ENCODE results near the gene OPRD1.
"Not testable (repeated sequence)": the region's sequence is repeated elsewhere in the genome, so short reads cannot be mapped to it uniquely, and the experiment has no call there.

Gene OPRD1

DNA sequence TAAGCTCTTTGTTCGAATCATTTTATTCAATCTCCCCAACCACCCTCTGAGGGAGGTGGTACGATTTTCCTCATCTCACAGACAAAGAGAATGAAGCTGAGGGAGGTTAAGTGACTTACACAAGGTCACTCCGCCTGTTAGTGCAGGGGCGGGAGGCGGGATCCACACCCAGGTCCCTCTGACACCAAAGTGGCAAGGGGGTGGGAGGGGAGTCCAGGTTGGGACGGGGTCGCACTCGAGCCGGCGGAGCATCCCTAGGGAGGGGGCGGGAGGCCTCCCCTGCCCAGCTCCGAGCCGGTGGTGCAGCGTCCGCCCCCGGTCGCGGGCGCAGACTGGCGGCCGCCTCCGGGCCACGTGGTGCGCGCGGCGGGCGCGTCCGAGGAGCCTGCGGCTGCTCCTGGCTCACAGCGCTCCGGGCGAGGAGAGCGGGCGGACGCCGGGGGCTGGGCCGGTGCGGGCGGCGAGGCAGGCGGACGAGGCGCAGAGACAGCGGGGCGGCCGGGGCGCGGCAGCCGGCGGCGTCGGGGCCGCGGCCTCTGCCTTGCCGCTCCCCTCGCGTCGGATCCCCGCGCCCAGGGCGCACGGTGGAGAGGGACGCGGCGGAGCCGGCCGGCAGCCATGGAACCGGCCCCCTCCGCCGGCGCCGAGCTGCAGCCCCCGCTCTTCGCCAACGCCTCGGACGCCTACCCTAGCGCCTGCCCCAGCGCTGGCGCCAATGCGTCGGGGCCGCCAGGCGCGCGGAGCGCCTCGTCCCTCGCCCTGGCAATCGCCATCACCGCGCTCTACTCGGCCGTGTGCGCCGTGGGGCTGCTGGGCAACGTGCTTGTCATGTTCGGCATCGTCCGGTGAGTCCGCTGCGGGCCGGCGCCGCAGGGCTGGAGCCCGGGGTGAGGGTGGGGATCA lies at the start of gene OPRD1:
TSS of gene OPRD1 (plus strand) at position 405 of the 903 bp plus-strand sequence. CDS start at position 619, 214 bp downstream.
- DNase-seq (ENCODE audit: low read depth), result no peak

DNA sequence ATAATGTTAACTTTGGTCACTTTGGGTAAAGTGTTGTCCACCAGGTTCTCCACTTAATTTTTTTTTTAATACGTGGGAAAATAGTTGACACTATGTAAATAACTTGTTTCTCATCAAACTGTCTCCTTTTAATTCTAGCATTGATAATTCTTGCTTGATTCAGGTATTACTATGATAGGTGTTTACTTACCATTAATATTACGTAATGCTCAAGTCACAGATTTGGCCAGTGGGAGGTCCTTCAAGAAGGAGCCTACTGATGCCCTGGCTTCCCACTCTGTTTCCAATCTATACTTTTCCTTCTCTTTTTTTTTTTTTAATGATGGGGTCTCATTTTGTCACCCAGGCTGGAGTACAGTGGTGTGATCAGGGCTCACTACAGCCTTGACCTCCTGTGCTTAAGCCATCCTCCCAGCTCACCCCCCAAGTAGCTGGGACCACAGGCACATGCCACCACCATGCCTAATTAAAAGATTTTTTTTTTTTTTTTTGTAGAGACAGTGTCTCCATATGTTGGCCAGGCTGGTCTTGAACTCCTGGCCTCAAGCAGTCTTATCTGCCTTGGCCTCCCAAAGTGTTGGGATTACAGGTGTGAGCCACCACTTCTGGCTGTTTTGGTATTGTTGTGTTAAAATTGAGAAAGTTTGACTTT lies 45.3 kb upstream of the OPRD1 start:
- DNase-seq (ENCODE audit: low read depth), result no peak

DNA sequence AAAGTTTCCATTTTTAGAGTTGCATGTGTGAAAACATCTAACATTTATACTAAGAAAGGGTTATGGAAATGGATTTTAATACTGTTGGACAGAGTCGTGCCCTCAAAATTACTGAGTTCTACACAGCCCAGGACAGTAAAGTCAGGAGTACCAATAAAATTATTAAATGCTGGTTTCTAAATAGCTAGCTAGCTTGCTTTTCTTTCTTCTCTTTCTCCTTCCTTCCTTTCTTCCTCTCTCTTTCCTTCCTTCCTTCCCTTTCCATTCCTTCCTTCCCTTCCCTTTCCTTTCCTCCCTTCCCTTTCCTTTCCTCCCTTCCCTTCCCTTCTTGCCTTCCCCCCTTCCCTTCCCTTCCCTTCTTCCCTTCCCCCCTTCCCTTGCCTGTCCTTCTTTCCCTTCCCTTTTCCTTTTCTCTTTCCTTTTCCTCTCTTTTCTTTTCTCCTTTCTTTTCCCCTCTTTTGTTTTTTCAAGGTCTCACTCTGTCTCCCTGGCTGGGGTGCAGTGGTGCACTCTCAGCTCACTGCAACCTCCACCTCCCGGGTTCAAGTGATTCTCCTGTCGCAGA lies 41.3 kb upstream of the OPRD1 start:
- DNase-seq (ENCODE audit: low read depth), result no peak

DNA sequence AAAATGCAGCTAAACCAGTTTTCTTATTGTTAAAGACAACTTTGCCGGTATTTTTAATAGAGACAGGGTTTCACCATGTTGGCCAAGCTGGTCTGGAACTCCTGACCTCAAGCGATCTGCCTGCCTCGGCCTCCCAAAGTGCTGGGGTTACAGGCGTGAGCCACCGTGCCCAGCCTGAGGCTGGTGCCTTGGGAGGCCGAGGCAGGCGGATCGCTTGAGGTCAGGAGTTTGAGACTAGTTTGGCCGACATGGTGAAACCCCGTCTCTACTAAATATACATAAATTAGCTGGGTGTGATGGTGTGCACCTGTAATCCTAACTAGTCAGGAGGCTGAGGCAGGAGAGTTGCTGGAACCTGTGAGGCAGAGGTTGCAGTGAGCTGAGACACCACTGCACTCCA lies 40.0 kb upstream of the OPRD1 start:
- DNase-seq (ENCODE audit: low read depth), result not testable (repeated sequence)

DNA sequence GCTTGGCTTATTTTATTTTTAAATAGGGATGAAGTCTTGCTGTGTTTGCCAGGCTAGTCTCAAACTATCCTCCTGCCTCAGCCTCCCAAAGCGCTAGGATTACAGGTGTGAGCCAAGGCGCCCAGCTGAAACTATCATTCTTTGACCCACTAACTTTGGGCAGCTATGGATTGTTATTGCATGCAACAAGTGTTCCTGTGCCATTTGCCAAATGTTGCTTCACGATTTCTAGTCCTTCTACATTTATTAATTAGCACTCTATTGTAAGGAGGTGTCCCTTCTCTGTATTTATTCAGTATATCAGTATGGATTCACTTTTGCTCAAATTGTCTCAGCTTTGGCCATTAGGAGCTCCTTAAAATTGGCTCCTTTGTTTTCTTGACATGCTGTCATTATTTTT lies 38.9 kb upstream of the OPRD1 start:
- no peak for DNase-seq (ENCODE audit: low read depth)

DNA sequence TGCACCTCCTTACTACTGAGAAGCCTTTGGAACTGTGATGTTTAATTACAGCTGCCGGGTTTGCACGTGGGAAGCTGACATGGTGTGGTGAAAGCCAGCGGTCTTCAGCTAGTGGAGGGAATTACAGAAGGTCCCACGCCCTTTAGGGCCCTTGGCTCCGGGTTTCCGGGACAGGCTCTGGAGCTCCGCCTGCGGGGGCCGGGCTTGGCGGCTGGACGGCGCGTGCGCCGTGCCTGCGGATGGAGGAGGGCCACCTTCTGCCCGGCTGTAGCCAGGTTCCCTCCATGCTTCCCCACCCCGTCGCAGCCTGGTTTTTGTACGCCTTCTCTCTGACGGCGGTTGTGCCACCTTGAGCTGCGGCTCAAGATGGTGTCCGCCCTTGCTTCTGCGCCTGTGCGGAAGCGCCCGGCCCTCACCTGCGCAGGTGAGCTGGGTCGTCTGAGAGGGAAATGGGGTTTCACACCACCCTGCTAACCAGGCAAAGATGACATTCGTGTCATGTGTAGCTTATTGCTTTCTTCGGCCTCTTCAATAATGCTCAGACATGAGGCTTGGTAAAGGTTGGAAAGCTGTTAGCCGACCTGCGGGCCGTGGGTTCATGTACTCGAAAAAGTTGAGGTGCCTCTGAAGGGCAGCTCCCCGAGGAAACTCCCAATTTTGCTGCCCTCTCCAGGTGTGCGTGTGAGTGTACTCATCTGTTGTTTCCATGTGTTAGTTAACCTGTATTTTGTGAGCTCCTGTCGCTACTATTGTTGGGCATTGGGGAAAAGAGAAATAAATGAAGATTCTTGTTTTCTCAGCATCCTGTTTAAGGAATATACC lies 36.6 kb upstream of the OPRD1 start:
- peak; percentile 65 for DNase-seq (ENCODE audit: low read depth)

DNA sequence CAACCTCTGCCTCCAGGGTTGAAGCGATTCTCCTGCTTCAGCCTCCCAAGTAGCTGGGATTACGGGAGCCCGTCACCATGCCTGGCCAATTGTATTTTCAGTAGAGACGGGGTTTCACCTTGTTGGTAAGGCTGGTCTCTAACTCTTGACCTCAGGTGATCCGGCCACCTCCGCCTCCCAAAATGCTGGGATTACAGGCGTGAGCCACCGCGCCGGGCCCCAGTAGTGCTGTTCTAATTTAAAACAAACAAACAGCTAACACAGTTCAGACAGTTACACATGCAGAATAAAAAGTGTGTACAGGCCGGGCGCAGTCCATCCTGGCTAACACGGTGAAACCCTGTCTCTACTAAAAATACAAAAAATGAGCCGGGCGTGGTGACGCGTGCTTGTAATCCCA lies 35.6 kb upstream of the OPRD1 start:
- no peak for DNase-seq (ENCODE audit: low read depth)

DNA sequence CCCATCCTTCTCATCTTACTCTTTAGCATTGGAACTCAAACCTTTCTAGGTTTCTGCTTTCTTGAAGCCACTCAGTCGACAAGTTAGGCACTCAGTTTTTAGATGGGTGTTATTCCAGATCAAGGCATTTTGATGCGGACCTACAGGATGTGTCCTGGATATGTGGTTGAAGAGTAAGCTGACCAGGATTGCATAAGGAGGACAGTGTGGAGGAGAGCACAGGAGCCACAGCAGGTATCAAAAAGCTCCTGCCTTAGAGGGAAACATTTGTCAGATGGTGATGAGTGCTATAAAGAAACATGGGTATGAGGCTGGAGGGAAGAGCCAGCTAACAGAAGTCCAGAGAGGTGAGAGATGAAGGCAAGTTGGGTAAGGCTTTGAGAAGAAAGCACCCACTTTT lies 33.9 kb upstream of the OPRD1 start:
- DNase-seq (ENCODE audit: low read depth), result no peak

DNA sequence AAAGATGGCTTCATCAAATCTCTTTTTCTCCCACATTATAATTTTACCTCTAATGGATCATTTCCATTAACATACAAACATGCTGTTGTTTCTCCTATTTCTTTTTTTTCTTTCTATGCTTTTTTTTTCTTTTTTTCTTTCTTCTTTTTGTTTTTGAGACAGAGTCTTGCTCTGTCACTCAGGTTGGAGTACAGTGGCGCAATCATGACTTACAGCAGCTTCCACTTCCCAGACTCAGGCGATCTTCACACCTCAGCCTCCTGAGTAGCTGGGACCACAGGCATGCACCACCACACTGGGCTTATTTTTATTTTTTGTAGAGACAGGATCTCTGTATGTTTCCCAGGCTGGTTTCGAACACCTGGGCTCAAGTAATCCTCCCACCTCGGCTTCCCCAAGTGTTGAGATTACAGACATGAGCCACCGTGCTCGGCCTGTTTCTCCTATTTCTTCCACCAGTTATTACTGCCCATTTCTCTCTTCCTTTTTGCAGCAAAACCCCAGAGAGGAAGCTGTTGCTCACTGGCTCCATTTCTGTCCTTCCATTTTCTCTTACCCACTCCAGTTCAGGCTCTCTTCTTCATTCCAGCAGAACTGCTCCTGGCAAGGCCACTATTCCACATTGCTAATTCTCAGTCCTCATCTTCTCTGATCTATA lies 32.1 kb upstream of the OPRD1 start:
- no peak for DNase-seq (ENCODE audit: low read depth)

DNA sequence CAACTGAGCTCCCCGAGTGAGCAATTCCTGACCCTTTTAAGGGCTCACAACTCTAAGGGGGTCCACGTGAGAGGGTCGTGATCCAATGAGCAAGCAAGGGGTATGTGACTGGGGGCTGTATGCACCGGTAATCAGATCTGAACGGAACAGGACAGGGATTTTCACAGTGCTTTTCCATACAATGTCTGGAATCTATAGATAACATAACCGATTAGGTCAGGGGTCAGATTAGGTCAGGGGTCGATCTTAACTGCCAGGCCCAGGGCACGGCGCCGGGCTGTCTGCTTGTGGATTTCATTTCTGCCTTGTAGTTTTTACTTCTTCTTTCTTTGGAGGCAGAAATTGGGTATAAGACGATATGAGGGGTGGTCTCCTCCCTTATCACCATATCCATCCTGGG lies 30.7 kb upstream of the OPRD1 start:
- no peak for DNase-seq (ENCODE audit: low read depth)

DNA sequence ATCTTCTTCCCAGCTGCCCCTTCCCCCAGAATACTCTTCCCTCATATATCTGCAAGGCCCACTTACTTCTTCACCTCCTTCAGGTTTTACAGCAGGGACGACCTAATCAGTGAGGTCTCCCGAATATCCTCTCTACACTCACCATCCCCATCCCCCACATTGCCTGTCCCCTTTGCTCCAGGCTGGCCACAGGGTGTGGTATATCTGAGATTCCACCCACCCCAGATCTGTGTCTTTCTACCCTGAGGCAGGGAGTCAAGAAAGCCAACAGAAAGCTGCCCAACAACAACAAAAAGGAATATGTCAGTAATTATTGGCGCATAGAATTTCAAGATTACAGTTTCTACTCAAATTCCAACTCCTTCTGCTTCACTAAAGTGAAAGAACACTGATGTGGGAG lies 30.0 kb upstream of the OPRD1 start:
- DNase-seq (ENCODE audit: low read depth), result peak; percentile 27

DNA sequence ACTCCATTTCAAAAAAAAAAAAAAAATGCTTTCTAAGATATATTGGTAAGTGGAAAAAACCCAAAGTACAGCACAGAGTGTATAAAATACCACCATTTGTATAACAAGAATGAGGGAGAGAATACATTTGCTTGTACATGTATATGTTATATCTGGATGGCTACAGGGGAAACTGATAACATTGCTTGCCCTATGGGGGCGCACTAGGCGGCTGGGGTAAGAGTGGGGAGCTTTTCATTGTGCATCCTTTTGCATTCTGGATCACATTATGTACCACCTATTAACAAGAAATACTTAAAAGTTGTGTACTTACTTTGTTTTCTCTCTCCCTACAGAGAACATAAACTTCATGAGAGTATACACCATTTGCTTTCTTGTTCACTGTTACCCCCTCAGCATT lies 28.6 kb upstream of the OPRD1 start:
- DNase-seq (ENCODE audit: low read depth), result no peak

DNA sequence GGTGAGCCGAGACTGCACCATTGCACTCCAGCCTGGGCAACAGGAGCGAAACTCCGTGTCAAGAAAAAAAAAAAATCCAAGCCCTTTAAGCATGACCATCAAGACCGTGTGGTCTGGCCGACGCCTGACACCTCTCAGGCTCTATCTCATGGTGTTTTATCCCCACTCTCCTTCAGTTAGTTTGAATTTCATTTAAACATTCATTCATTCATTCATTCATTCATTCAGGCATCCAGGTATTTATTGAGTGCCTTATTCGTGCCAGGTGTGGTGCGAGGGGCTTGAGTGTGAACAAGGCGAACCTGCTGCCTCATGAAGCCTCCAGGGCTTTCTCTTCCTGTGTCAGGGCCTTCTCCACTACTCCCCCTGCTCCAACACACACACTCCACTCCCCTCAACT lies 22.6 kb upstream of the OPRD1 start:
- DNase-seq (ENCODE audit: low read depth), result no peak

DNA sequence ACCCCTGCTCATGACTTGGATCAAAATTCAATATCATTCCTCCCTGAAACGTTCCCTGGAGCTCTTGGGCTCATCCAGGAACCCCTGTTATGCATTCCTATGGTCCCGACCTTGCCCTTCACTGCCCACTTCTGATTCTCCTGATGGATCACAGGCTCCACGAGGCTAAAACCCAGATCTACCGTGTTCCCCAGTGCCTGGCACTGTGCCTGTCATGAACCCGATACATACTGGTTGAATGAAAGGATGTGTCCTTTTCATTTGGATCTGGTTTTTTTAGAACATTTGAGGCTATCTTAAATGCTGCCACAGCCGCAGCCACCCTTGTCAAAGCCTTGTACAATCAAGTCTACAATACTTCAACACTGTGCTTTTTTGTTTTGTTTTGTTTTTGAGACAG lies 22.2 kb upstream of the OPRD1 start:
- no peak for DNase-seq (ENCODE audit: low read depth)

DNA sequence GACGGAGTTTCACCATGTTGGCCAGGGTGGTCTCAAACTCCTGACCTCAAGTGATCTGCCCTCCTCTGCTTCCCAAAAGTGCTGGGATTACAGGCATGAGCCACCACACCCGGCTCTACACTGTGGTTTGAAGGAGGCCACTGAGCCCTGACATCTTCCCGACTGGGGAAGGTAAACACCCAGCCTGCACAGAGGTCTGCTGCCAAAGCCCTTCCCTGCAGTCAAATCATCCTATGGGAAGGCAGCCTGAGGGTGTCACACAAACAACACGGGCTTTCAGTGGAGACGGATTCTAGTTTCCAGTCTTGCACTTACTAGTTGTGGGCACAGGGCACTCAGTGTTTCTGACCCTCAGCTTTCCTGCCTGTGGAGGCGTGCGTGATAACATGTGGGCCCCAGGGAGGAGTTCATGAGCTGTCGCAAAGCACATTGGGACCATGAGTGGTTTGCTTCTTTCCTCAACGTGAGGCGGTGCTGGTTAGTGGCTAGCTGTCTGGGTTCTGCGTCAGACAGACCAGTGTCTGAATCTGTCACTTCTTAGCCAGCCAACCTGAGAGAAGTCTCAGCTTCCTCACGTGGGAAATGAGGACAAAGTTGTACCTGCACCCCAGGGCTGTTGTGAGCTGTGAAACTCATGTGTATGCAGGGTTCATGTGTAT lies 21.5 kb upstream of the OPRD1 start:
- DNase-seq (ENCODE audit: low read depth), result no peak

DNA sequence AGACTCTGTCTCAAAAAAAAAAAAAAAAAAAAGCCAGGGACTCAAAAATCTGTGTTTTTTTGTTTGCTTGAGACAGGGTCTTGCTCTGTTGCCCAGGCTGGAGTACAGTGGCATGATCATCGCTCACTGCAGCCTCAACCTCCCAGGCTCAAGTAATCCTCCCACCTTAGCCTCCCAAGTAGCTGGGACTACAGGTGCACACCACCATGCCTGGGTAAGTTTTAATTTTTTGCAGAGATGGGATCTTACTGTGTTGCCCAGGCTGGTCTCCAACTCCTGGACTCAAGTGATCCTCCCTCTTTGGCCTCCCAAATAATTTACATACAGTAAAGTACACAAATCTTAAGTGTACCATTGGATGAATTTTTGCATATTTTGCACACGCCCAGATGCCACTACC lies 20.0 kb upstream of the OPRD1 start:
- not testable (repeated sequence) for DNase-seq (ENCODE audit: low read depth)

DNA sequence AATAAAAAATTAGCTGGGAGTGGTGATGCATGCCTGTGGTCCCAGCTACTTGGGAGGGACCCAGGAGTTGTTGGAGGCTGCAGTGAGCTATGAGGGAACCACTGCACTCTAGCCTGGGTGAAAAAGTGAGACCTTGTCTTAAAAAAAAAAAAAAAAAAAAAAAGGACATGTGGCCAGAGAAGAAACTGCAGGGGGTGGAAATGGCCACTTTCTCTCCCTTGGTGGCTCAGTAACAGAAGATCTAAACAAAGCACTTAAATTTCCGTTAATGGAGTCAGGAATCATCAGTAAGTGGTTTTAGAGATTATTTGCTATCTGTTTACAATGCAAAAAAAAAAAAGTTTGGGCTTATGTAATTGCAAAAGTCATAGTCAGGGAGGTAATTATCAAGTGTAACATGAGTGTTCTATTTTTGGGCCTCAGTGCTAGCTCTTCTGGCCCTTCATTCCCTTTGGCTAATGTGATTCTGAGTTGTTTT lies 19.3 kb upstream of the OPRD1 start:
- DNase-seq (ENCODE audit: low read depth), result no peak

DNA sequence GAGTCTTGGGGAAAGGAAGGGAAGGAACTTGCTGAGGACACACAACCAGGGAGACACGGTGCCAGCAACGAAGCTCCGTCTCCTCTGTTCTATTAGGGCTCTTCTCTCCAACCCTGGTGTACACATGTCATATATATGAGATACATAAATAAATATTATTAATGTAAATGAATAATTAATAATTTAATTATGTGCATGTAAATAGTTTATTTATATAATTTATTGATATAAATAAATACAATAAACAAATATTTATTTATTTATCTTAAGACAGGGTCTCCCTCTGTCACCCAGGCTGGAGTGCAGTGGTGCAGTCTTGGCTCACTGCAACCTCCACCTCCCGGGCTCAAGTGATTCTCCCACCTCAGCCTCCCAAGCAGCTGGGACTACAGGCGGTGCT lies 17.4 kb upstream of the OPRD1 start:
- not testable (repeated sequence) for DNase-seq (ENCODE audit: low read depth)

DNA sequence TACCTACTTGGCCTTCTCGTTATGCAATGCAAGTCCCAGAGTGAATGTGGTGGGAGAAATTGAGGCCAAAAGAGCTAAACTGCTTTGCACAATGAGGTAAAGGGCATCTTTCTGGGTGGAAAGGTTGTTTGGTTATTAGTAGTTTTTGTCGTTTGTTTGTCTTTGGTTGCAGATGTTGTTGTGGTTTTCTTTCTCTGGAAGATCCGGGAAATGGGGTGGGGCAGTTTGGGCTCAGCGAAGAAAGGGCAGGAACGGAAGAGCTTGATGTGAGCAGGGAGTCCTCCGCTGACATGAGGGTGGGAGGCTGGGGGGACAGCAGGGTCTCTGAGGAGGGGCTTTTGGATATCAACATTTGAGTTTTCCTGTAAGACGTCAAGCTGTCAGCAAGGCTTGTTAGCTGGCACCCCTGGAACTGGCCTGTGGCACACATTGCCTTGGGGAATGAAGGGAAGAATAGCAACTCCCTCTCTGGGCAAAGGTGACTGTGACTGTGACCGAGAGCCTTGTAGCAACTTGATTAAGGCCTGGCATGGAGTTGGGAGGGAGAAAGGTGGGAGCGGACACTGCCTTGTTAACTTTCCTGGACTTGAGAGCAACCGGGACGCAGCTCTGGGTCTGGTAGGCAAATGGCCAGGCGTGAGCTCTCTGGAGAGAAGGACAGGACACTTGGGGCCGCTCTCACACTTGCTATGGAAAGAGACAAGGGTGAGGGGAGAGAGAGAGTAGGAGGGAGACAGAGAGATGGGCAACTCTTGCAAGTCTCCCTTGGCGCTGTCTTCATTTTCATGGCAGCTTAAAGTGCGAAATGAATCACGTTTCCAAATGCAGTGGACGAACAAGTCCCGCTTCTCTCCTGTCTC lies 15.4 kb upstream of the OPRD1 start:
- DNase-seq (ENCODE audit: low read depth), result peak; percentile 44

DNA sequence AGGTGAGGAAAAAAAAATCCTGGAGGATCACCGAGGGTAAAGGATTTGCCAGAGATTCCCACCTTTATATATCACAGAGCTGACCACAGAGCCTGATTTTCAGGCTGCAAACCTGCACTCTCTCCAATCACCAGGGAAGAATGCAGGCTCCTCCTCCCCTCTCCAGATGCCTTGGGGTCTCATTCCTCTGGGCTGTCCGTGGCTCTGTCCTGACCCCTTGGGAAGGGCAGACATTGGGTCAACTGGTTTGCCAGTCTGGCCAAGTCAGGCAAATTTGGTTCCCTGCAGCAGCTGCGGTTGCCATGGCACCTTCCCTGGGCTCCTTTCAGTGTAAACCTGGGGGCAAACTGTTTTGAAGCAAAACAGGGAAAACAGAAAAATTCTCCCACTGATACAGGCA lies 11.6 kb upstream of the OPRD1 start:
- DNase-seq (ENCODE audit: low read depth), result no peak

Measured in fibroblast of gingiva (primary cell).